Psoas muscle (tissue), 8 donors: ENCODE measurements around the gene HS3ST3A1. TPM values are rescaled to one million over a fixed set of nuclear protein-coding genes. Genes with fewer than 3 reads are reported as not detected.
"Not testable (repeated sequence)": the region's sequence is repeated elsewhere in the genome, so short reads cannot be mapped to it uniquely, and the experiment has no call there.

Experiments used
- ATAC-seq, 4 donors: fragments of 200-7000 bp; cut with Tn5 transposase; one replicate each; pipeline ENCODE4 v1.9.1; 2020; ENCODE audit warnings: moderate library complexity in 3 of 4, mild to moderate bottlenecking in 2 of 4
- DNase-seq, 2 donors: peaks; one replicate each; pipeline ENCODE4 v3.0.0-alpha.2; 2020
- H3K27ac ChIP-seq: fragments of 200-600 bp; one replicate; pipeline ENCODE4 v1.8.0; 2022
- H3K27me3 ChIP-seq, 3 donors: fragments of 200-600 bp in 1 of 3; one replicate each; pipeline versions ENCODE4 v1.6.1 to v1.8.0; 2013 to 2022; ENCODE audit warnings: low read length in 2 of 3, mild to moderate bottlenecking in 2 of 3, moderate library complexity in 1 of 3; ENCODE audit not compliant: insufficient read depth in 3 of 3
- H3K36me3 ChIP-seq, 2 donors: fragments of 200-600 bp in 1 of 2; one replicate each; pipeline versions ENCODE4 v1.6.1 to v1.8.0; 2013 to 2022; ENCODE audit warnings: low read depth in 1 of 2, mild to moderate bottlenecking in 1 of 2, moderate library complexity in 1 of 2; ENCODE audit not compliant: insufficient read depth in 1 of 2
- H3K4me1 ChIP-seq: fragments of 200-600 bp; one replicate; pipeline ENCODE4 v1.8.0; 2022
- H3K4me3 ChIP-seq: fragments of 200-600 bp; one replicate; pipeline ENCODE4 v1.8.0; 2022; ENCODE audit warnings: mild to moderate bottlenecking
- H3K9me3 ChIP-seq: fragments of 200-600 bp; one replicate; pipeline ENCODE4 v1.8.0; 2022
- CTCF ChIP-seq: fragments of 200-600 bp; IDR thresholded peaks from one replicate; pipeline ENCODE4 v1.8.0; 2022; ENCODE audit warnings: antibody characterized with exemption
- WGBS, 3 donors: extraction: QIAGEN DNeasy Blood & Tissue Kit; methylation state at CpG; one replicate each; pipeline versions ENCODE4 v1.1.6 to v1.1.7; 2013; 5-methylcytosine and 5-hydroxymethylcytosine counted together
- intact Hi-C, 2 donors: fragments of 100-400 bp; cut with DNase I; formaldehyde crosslinking; loops; one replicate each; pipeline versions ENCODE4 v1.11.0 to v1.14.2; 2022
- polyA plus RNA-seq, 3 donors: library from polyadenylated mRNA; stranded (reverse); fragments of 200-250 nt; gene quantifications; one replicate each; pipeline ENCODE4 v1.2.3, GENCODE V29; 2013
- total RNA-seq, 4 donors: library from RNA; stranded (reverse); fragmentation: NEBNext Ultra II Directional in 2 of 4; extraction: Animal tissue kit (Norgen Biotek cat#: 25700) in 2 of 4; gene quantifications; one replicate each; pipeline versions ENCODE4 v1.2.1 to v1.2.4, GENCODE V29; 2021 to 2023
- donor health status: healthy with polysubstance abuse.
- donor health status: DM: no; HTN: no; CAD: no; lungs with moderate emphysema.
- donor health status: Bipolar disorder and iron deficiency.
- donor health status: healthy.
- donor health status: DM: yes; HTN: yes; CAD: no.
- donor health status: DM: no; HTN: no; CAD: no.
- donor health status: DM: no; HTN: no; CAD: no.
- donor health status: DM: yes; HTN: yes; CAD: no.

Gene HS3ST3A1
- total and polyA plus RNA-seq, 7 donors = 0.13 to 0.64 (median 0.44) TPM; not detected in 2

DNA sequence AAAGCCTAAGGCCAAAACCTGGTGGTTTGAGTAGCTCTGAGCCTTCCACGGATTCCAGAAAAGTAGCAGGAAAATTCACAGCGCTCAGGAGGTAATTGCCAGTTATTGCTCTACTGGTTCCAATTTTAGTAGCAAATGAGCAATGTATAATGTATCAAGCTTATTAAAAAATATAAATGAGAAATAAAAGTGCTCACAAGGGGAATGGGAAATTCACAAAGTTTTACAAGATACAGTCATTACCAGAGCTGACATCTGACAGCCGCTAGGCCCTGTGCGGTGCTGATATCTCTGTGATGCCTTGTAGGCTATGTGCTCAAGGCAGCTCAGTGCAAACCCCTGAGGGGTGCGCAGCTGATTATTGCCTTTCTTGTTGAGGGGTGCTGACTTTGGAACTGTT lies 47.5 kb downstream of the HS3ST3A1 start:
- Histone ChIP-seq H3K27ac (no peak overlapping the region), H3K9me3 (no peaks in the 10 kb centered on the region), H3K4me3 (no peak overlapping the region), H3K36me3 (no peaks in the 10 kb centered on the region), H3K4me1 (no peaks in the 10 kb centered on the region), H3K27me3 (peaks cover 0 to 3% (median 0%) of the 10 kb centered on the region in 3 donors)
- intact Hi-C loops = no loop called here
- WGBS, 3 donors = 92 to 95% (median 92%) methylated on average over 5 of the region's 5 CpGs
- DNase-seq = no peak
- TF ChIP-seq CTCF = no peak
- ATAC-seq = no peak

DNA sequence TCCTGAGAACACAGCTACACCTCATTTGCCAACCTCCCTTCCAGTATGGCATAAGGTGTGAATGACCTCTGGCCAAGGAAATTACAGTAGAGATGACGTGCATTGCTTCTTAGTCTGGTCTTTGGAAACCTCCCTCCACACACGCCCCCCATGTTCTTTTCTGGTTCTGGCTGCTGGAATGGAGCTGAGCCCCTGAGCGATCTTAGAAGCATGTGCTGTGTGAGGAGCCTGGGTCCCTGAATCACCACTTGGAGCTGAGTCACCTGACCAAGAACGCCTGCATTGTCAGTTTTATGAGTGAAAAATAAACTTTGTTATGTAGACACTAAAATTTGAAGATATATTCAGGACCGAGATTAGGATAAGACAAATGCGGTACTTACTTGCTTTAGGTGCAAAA lies 51.4 kb downstream of the HS3ST3A1 start:
- DNase-seq = no peak
- ATAC-seq = no peak
- no peak overlapping the region for H3K4me3 ChIP-seq
- no peaks in the 10 kb centered on the region for H3K9me3 ChIP-seq
- no peak for TF ChIP-seq CTCF
- no peak overlapping the region for H3K27ac ChIP-seq
- H3K36me3 ChIP-seq = no peaks in the 10 kb centered on the region
- intact Hi-C loops = no loop called here
- 93 to 94% (median 93%) methylated on average over 6 of the region's 6 CpGs for WGBS, 3 donors
- no peaks in the 10 kb centered on the region for H3K4me1 ChIP-seq
- H3K27me3 ChIP-seq = no peaks in the 10 kb centered on the region

DNA sequence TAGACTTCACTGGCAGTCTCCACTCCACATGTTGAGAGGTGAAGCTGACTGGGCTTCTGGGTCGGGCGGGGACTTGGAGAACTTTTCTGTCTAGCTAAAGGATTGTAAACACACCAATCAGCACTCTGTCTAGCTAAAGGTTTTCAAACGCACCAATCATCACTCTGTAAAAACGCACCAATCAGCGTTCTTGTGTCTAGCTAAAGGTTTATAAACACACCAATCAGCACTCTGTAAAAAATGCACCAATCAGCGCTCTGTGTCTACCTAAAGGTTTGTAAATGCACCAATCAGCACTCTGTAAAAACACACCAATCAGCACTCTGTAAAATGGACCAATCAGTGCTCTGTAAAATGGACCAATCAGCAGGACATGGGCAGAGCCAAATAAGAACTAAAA lies 53.2 kb downstream of the HS3ST3A1 start:
- 87 to 96% (median 90%) methylated on average over 6 of the region's 6 CpGs for WGBS, 3 donors
- H3K27me3 ChIP-seq, H3K4me3 ChIP-seq, H3K9me3 ChIP-seq, DNase-seq, H3K27ac ChIP-seq, intact Hi-C loops, ATAC-seq, H3K4me1 ChIP-seq, H3K36me3 ChIP-seq: not testable (repeated sequence)

- intact Hi-C loops = no loop called here
- H3K4me3 ChIP-seq = no peak overlapping the region
These were observed 54.9 kb downstream of the HS3ST3A1 start for GRCh38 chr17:13546851-13547250.

GRCh38 chr17:13545941-13546340 lies 55.8 kb downstream of the HS3ST3A1 start:
- Histone ChIP-seq H3K27ac (no peak overlapping the region), H3K36me3 (no peaks in the 10 kb centered on the region), H3K4me1 (no peaks in the 10 kb centered on the region), H3K9me3 (no peaks in the 10 kb centered on the region), H3K4me3 (no peak overlapping the region), H3K27me3 (no peaks in the 10 kb centered on the region)
- ATAC-seq (no peak), DNase-seq (no peak)
- intact Hi-C loops = no loop called here
- 57 to 73% (median 61%) methylated on average over 8 of the region's 8 CpGs for WGBS, 3 donors
- no peak for TF ChIP-seq CTCF

More at GRCh38 chr17:13546851-13547250, 54.9 kb downstream of the HS3ST3A1 start:
- Histone ChIP-seq H3K27ac (no peak overlapping the region), H3K4me1 (no peaks in the 10 kb centered on the region), H3K36me3 (no peaks in the 10 kb centered on the region), H3K9me3 (no peaks in the 10 kb centered on the region), H3K27me3 (no peaks in the 10 kb centered on the region)
- 83 to 86% (median 84%) methylated on average over 2 of the region's 2 CpGs for WGBS, 3 donors
- no peak for ATAC-seq
- no peak for DNase-seq
- TF ChIP-seq CTCF = no peak
